Activated naive CD4-positive, alpha-beta T cell treated with anti-CD3 and anti-CD28 coated beads, Interleukin-2, amount 10 ng/mL, durations not matched to agents 7 days and 5 days (primary cell): ENCODE measurements around the gene GNMT.

ENCODE experiments used
- CTCF ChIA-PET: fragments of 350-600 bp; sonication (Branson Sonifier 250); formaldehyde crosslinking; loops from one replicate; lab custom pipeline; 2021; ENCODE audit warnings: antibody characterized with exemption; lab: Charles Lee
- DNase-seq: peaks from one replicate; pipeline ENCODE4 v3.0.0-alpha.2; 2020
- H3K27ac Mint-ChIP-seq: one replicate; pipeline ENCODE4 v1.8.0; 2021; ENCODE audit warnings: mild to moderate bottlenecking, moderate library complexity, mixed read lengths
- H3K27me3 Mint-ChIP-seq: one replicate; pipeline ENCODE4 v1.8.0; 2021; ENCODE audit warnings: mild to moderate bottlenecking, mixed read lengths
- H3K36me3 Mint-ChIP-seq: one replicate; pipeline ENCODE4 v1.8.0; 2021; ENCODE audit warnings: mixed read lengths
- H3K4me1 Mint-ChIP-seq: one replicate; pipeline ENCODE4 v1.8.0; 2021; ENCODE audit warnings: mixed read lengths
- H3K4me3 Mint-ChIP-seq: one replicate; pipeline ENCODE4 v1.8.0; 2021; ENCODE audit warnings: mild to moderate bottlenecking, moderate library complexity, mixed read lengths
- H3K9me3 Mint-ChIP-seq: one replicate; pipeline ENCODE4 v1.8.0; 2021; ENCODE audit warnings: mixed read lengths

GNMT gene

DNA sequence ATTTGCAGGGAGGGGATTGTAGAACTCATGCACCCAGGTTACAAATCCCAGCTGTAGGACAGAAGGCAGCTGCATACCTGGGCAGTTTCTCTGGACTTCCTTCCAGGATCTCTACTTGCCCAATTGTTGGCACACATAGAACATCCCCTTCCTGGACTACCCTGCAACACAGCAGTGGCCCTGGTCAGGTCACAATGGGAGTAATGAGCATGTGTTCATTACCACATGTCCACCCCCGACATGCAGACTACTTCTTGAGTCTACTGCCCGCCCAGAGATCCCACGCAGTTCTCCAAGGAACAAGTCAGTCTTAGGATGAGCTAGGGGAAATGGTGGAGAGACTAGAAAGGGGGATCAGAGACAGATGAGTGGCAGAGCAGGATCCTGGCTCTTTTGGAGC lies 13.4 kb downstream of the GNMT start:
- H3K27me3 Mint-ChIP-seq, result no peaks in the 10 kb centered on the region
- H3K4me1 Mint-ChIP-seq, result peaks cover 23% of the 10 kb centered on the region
- H3K36me3 Mint-ChIP-seq, result peaks cover 37% of the 10 kb centered on the region
- no peak for DNase-seq
- no peak overlapping the region for H3K4me3 Mint-ChIP-seq
- H3K27ac Mint-ChIP-seq, result no peak overlapping the region
- CTCF ChIA-PET, result interaction anchor here (0.8 kb wide), 1 partner anchor 9 kb away, joined by 3 read pairs; no protein-coding TSS in a partner anchor
- H3K9me3 Mint-ChIP-seq, result no peaks in the 10 kb centered on the region

DNA sequence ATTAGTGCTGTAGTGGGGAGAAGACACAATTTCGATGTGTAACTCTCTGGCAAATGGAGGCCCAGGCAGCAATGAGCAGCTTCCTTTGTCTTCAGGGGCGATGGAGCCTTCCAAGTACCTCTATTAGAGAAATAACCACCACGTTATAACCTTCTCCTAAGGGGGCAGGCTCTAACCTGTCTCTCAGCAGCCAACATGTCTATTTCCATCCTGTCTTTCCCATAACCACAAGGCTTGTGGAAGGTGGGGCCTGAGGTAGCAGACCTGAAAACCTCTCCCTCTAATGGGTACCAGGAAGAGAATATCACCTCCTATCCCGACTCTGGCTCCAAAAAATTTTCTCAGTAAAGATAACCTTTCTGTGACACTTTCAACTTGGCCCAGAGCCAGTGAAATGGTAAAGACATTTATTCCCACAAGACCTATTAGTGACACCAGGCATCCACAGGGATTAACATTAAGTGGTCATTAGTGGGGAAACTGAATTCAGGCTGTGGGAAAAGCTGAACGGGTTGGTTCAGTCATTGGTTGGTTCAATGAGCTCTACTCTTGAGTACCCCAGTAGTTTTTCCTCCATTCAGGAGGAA lies 14.5 kb downstream of the GNMT start:
- CTCF ChIA-PET, result interaction anchor here (0.8 to 1.5 kb wide), 2 partner anchors 10 kb away, joined by 3 read pairs; no protein-coding TSS in a partner anchor
- Mint-ChIP-seq H3K4me1 (peaks cover 34% of the 10 kb centered on the region), H3K36me3 (peaks cover 34% of the 10 kb centered on the region), H3K27me3 (no peaks in the 10 kb centered on the region), H3K4me3 (no peak overlapping the region), H3K9me3 (no peaks in the 10 kb centered on the region), H3K27ac (no peak overlapping the region)
- no peak for DNase-seq

DNA sequence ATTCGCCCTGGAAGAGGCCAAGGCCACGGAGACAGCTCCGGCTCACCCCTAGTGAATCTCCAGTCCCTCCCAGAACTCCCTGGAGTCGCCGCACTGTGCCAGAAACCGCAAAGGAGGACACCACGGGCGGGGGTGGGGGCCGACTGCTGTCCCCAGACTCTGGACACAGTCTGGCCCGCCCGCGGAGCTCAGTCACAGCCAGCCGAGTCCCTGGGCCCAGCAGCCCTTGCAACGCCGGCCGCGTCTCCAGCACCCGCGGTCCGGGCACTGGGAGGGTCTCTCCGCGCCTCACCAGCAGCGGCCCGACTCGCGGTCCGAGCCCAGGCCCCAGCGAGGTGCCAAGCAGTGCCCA lies 17.9 kb downstream of the GNMT start:
- DNase-seq, result no peak
- Mint-ChIP-seq H3K4me1 (peaks cover 46% of the 10 kb centered on the region), H3K9me3 (no peaks in the 10 kb centered on the region), H3K36me3 (peaks cover 23% of the 10 kb centered on the region), H3K27me3 (no peaks in the 10 kb centered on the region), H3K4me3 (peak overlapping the region; percentile 90), H3K27ac (peak overlapping the region; percentile 86)
- CTCF ChIA-PET, result interaction anchor here (0.9 to 1.1 kb wide), 2 partner anchors 32 to 63 kb away, joined by 3 to 4 read pairs; partner anchors contain the start of gene PTCRA

DNA sequence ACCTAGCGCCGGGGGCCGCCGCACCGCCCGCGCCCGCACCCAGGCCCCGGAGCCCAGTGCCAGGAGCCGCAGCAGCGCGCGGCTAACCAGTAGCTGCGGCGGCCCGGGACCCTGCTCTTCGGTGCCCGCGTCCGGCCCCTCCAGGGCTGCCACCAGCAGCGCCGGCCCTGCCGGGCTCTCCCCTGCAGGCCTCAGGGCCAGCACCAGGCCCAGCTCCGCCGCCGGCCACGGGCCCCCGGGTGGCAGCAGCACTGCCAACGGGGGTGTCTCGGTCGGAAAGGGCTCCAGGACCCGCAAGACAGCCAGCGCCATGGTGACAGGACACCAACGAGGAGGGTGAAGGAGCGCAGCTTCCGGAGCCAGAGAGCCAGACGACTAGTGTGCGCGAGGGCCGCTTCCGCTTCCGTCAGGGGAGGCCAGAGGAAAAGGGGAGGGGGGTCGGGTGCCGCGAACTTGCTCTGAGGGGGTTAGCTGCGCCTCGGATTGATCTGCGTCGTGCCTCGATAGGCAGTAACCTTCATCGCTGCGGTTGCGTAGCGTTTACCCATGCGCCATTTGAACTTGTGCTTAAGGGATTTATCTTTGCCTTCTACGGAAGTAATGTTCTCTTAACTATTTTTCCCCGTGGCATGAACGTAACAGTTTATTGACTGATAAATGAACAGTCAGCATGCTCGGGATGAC lies 18.4 kb downstream of the GNMT start, which contains the start of gene PEX6:
PEX6 (minus strand) TSS at position 343 of the 684 bp plus-strand sequence; CDS start at position 312, 31 bp downstream.
- Mint-ChIP-seq H3K36me3 (peaks cover 18% of the 10 kb centered on the region), H3K27ac (peak within 1 kb of the TSS; percentile 99), H3K9me3 (no peaks in the 10 kb centered on the region), H3K4me3 (peak within 1 kb of the TSS; percentile 90), H3K4me1 (peaks cover 51% of the 10 kb centered on the region), H3K27me3 (no peaks in the 10 kb centered on the region)
- CTCF ChIA-PET, result interaction anchor here (0.9 to 1.1 kb wide), 5 partner anchors 23 to 78 kb away, joined by 3 to 4 read pairs (median 3); partner anchors contain the start of genes KLHDC3, MEA1 and PTCRA
- DNase-seq, result peak; percentile 99

DNA sequence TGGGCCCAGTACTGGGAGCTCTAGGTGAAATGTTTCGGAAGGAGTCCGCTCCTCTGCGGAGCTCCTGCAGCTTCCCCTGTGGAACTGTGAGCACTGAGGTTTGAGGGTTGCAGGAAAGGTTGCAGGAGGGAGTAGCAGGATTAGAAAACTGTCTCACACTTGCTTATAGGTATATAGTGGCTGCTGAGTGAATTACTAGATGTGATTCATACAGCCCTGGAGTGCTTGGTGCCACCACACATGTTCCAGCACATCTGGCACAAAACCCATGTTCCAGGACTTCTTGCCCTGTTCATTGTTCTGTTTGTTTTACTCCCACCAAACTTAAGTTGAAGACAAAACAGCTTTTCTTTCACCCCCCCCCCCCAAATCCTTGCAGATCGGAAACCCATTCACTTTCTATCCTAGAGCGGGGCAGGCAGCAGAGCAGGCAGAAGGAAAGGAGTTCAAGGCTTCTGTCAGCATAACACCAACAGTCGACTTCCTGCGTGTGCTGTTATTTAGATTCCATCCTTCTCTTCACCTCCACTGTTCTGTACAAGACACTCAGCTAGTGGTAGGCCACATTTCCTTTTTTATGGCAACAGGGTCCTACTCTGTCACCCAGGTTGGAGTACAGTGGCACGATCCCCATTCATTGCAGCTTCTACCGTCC lies 19.1 kb downstream of the GNMT start:
- Mint-ChIP-seq H3K9me3 (no peaks in the 10 kb centered on the region), H3K36me3 (peaks cover 16% of the 10 kb centered on the region), H3K27ac (peak overlapping the region; percentile 99), H3K4me1 (peaks cover 53% of the 10 kb centered on the region), H3K4me3 (peak overlapping the region; percentile 89), H3K27me3 (no peaks in the 10 kb centered on the region)
- CTCF ChIA-PET, result interaction anchor here (0.9 to 1.1 kb wide), 6 partner anchors 22 to 79 kb away, joined by 3 to 4 read pairs (median 3); partner anchors contain the start of genes CNPY3, KLHDC3, MEA1 and PTCRA
- peak; percentile 31 for DNase-seq

DNA sequence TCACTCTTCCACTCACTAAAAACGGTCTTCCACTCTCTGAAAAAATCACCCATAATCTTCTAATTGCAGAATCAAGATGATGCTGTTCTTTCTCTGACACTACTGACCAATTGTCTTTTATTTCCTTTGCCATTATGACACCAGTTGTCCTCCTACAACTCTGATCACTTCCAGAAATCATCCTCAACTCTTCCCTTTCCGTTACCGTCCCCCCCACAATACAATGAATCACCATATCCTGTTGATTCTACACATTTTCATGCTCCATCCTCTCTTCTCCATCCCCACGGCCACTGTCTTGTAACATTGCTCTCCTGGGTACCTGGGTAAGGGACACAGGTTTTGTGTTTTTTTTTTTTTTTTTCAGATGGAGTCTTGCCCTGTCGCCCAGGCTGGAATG lies 21.3 kb downstream of the GNMT start:
- no peaks in the 10 kb centered on the region for H3K27me3 Mint-ChIP-seq
- H3K27ac Mint-ChIP-seq, result peak overlapping the region; percentile 43
- no peak for DNase-seq
- CTCF ChIA-PET, result no interaction called here
- peaks cover 58% of the 10 kb centered on the region for H3K4me1 Mint-ChIP-seq
- H3K9me3 Mint-ChIP-seq, result no peaks in the 10 kb centered on the region
- no peak overlapping the region for H3K4me3 Mint-ChIP-seq
- peaks cover 10% of the 10 kb centered on the region for H3K36me3 Mint-ChIP-seq

DNA sequence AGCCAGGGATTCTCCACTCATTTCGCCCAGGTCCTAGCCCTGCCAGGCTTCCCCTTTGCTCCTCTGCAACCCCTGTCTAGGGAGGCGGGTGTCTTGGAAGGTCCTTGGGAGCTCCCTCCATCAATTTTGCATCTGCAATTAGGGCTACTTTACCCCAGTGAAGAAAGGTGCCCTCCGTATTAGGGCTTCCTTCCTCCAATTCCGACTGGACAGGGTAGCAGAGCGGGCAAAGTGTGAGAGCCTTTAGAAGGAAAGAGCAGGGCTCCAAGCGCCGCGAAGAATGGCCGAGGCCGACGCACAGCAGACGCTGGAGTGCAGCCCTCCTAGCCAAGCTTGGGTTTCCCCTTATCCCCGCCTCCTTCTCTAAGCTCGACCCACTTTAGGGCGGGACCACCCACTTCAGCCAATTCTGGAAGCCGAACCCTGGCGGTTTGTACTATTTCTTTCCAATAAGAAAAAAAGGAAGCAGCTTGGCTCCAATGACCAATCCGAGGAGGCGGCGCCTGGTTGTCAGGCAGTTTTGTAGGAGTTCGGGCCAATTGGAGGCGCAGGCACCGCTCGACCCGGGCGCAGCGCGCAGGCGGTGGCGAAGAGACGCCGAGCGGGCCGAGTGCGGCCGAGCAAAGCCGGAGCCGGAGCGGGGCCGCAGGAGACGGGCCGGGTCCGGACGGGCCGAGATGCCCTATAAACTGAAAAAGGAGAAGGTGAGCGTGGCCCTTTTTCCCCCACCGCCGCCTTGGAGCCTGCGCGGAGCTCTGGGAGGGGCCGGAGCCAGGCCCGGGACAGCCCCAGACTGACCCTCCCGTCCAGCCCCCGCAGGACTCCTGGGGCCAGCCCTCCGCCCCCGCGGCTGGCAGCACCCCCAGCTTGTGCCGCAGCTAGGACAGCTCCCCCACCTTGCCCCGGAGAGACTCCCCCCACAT lies 23.7 kb downstream of the GNMT start, which contains the start of gene PPP2R5D:
PPP2R5D (plus strand) TSS at position 570 of the 923 bp plus-strand sequence; CDS start at position 678, 108 bp downstream.
- no peaks in the 10 kb centered on the region for H3K27me3 Mint-ChIP-seq
- CTCF ChIA-PET, result interaction anchor here (0.9 to 1.6 kb wide), 5 partner anchors 18 to 159 kb away, joined by 3 to 7 read pairs (median 4); no protein-coding TSS in a partner anchor
- H3K36me3 Mint-ChIP-seq, result peaks cover 26% of the 10 kb centered on the region
- H3K9me3 Mint-ChIP-seq, result no peaks in the 10 kb centered on the region
- DNase-seq, result peak; percentile 99
- peaks cover 61% of the 10 kb centered on the region for H3K4me1 Mint-ChIP-seq
- peak within 1 kb of the TSS; percentile 88 for H3K4me3 Mint-ChIP-seq
- peak within 1 kb of the TSS; percentile 85 for H3K27ac Mint-ChIP-seq

DNA sequence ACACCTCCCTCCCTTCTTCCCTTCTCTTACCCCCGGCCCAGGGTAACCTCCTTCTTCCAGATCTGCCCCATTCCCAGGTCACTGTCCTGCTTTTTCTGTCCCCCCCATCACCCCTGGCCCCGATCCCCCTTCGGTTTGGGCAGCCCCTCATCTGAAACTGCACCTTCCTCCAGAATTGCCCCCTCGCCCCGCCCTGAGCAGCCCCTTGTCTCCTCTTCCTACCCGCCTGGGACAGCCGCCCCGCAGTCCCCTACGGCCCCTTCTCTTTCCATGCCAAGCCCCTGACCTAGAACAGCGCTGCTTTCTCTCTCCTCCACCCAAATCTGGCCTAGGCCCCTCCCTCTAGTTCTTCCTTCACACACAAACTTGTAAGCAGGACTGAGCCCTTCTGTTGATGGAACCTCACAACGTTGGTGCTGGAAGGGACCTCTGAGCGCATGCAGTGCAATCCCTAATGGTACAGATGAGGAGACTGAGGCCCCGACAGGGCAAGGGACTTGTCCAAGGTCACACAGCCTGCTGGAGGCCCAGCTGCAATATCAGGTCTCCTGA lies 24.4 kb downstream of the GNMT start:
- no peaks in the 10 kb centered on the region for H3K27me3 Mint-ChIP-seq
- H3K36me3 Mint-ChIP-seq, result peaks cover 34% of the 10 kb centered on the region
- peak overlapping the region; percentile 76 for H3K27ac Mint-ChIP-seq
- H3K4me3 Mint-ChIP-seq, result peak overlapping the region; percentile 88
- peak; percentile 45 for DNase-seq
- H3K9me3 Mint-ChIP-seq, result no peaks in the 10 kb centered on the region
- CTCF ChIA-PET, result interaction anchor here (0.8 to 1.6 kb wide), 3 partner anchors 11 to 158 kb away, joined by 3 to 7 read pairs (median 3); no protein-coding TSS in a partner anchor
- H3K4me1 Mint-ChIP-seq, result peaks cover 55% of the 10 kb centered on the region

DNA sequence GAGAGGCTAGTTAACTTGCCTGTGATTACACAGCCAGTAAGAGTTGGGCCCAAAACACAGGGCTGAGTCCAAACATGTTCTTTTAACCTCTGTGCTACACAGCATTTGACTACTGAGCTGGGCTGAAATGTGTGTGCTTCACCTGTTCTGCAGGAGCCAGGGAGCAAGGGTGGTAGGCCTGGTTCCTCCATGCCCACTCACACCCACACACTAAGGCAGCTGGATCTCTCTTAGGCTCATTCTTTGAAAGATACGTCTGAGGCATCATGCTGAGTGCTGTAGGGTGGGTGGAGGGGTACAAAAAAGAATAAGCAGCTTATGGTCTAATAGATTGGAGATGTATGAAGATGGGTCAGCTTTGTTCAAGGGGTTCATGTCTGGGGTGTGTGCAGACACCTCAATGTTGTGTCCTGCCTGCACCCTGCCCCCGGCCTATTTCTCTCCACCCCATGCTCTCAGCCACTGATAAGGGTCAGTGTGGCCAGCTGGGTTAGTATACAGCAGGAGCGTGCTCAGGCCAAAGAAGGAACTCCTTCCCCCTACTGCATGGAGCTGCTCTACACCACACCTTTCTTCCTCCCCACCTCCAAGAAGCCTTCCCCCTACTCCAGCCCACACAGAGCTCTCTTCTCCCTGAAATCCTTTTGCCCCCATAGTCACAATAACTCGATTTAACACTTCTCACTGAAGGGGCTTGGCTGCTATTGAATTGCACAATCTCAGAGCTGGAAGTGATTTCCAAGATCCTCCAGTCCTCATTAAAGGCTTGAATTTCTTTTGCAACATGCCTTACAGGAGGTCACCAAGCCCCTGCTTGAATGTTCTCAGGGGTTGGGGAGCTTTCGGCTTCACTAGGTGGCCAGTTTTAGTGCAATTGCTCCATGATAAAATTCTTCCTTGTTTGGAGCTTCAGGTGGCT lies 27.2 kb downstream of the GNMT start:
- peaks cover 43% of the 10 kb centered on the region for H3K4me1 Mint-ChIP-seq
- H3K27ac Mint-ChIP-seq, result no peak overlapping the region
- H3K9me3 Mint-ChIP-seq, result no peaks in the 10 kb centered on the region
- peak overlapping the region; percentile 42 for H3K4me3 Mint-ChIP-seq
- H3K36me3 Mint-ChIP-seq, result peaks cover 40% of the 10 kb centered on the region
- DNase-seq, result no peak
- no peaks in the 10 kb centered on the region for H3K27me3 Mint-ChIP-seq
- CTCF ChIA-PET, result interaction anchor here (1.8 kb wide), 1 partner anchor 156 kb away, joined by 5 read pairs; no protein-coding TSS in a partner anchor

DNA sequence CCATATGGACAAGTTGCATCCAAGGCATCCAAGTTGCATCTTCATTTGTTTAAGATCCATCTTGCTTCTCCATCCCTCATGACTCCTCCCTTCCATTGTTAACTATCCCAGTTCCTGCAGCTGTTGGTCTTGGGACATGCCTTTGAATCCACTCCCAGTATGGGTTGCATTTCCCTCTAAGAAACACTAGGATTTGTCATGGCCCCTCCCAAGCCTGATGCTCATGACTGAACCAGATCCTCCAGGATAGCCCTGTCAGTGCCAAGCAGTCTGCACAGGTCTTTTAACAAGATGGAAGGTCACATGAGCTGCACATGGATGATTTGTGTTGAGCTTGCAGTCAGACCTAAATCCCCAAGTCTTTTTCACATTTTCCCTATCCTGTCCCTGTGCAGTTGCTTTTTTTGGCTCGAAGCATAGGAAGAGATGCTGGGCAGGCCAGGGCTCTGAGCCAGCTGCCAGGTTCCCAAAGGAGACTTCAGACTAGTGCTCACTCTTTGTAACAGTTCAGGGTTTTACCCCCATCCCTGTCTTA lies 28.0 kb downstream of the GNMT start:
- peaks cover 42% of the 10 kb centered on the region for H3K4me1 Mint-ChIP-seq
- no peak overlapping the region for H3K4me3 Mint-ChIP-seq
- no peaks in the 10 kb centered on the region for H3K9me3 Mint-ChIP-seq
- H3K27me3 Mint-ChIP-seq, result no peaks in the 10 kb centered on the region
- CTCF ChIA-PET, result interaction anchor here (1.8 kb wide), 1 partner anchor 155 kb away, joined by 5 read pairs; no protein-coding TSS in a partner anchor
- H3K27ac Mint-ChIP-seq, result no peak overlapping the region
- no peak for DNase-seq
- peaks cover 42% of the 10 kb centered on the region for H3K36me3 Mint-ChIP-seq

DNA sequence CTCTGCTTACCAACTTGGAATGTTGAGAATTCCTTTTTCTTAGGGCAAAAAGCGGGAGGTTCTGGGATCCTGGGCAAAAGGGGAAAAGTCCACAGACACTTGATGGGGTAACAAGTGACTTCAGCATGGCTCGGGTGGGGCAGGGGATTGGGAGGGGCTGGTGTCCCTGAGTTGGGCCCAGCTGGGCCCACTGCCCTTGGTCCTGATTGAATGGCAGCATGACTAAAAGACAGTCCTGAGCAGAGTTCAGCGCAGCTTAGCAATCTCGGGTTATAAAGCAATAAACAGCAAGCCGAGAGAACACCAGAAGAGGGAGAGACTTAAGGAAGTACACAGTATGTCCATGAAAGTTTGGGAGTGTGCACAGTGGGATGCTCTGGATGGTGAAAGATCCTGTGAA lies 29.4 kb downstream of the GNMT start:
- H3K9me3 Mint-ChIP-seq, result no peaks in the 10 kb centered on the region
- no peak for DNase-seq
- CTCF ChIA-PET, result no interaction called here
- H3K4me1 Mint-ChIP-seq, result peaks cover 38% of the 10 kb centered on the region
- no peak overlapping the region for H3K27ac Mint-ChIP-seq
- peaks cover 44% of the 10 kb centered on the region for H3K36me3 Mint-ChIP-seq
- H3K27me3 Mint-ChIP-seq, result no peaks in the 10 kb centered on the region
- H3K4me3 Mint-ChIP-seq, result no peak overlapping the region

DNA sequence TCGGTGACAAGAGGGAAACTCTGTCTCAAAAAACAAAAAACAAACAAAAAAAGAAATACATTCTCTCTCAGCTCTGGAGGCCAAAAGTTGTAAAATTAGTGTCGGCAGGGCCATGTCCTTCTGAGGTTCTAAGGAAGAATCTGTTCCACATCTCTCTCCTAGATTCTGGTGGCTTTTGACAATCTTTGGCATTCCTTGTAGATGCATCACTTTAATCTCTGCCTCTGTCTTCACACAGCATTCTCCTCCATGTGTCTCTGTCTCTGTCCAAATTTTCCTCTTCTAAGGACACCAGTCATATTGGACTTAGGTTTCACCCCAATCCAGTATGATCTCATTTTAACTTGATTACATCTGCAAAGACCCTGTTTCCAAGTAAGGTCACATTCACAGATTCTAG lies 32.9 kb downstream of the GNMT start:
- CTCF ChIA-PET, result no interaction called here
- Mint-ChIP-seq H3K27me3 (no peaks in the 10 kb centered on the region), H3K36me3 (peaks cover 28% of the 10 kb centered on the region), H3K27ac (no peak overlapping the region), H3K4me1 (peaks cover 5% of the 10 kb centered on the region), H3K9me3 (no peaks in the 10 kb centered on the region), H3K4me3 (no peak overlapping the region)
- DNase-seq, result no peak
